NCI-H226 (cell line): ENCODE results near the gene FRAS1.
A peak's percentile ranks its signal among the peaks of the same experiment; 100 is the strongest.

Experiments
- DNase-seq: peaks from one replicate; pipeline ENCODE4 v3.0.0-alpha.2; 2015

FRAS1 gene

GRCh38 chr4:78557841-78558240 is 500.7 kb downstream of the FRAS1 start:
- DNase-seq: no peak

- DNase-seq: no peak
Measured at GRCh38 chr4:78558410-78558809, 501.3 kb downstream of the FRAS1 start.

GRCh38 chr4:78560296-78560963 is 503.3 kb downstream of the FRAS1 start:
- peak; percentile 94 for DNase-seq

- no peak for DNase-seq
Measured at GRCh38 chr4:78561677-78562076, 504.6 kb downstream of the FRAS1 start.

GRCh38 chr4:78562687-78563086 is 505.6 kb downstream of the FRAS1 start:
- peak; percentile 63 for DNase-seq

- peak; percentile 73 for DNase-seq
Measured at GRCh38 chr4:78565971-78566372, 508.8 kb downstream of the FRAS1 start.

GRCh38 chr4:78566834-78567499 is 509.8 kb downstream of the FRAS1 start:
- peak; percentile 80 for DNase-seq

GRCh38 chr4:78567500-78568060 is 510.5 kb downstream of the FRAS1 start:
- DNase-seq: no peak

- DNase-seq: no peak
Measured at GRCh38 chr4:78568640-78569305, 511.6 kb downstream of the FRAS1 start.

GRCh38 chr4:78569306-78569821 is 512.2 kb downstream of the FRAS1 start:
- DNase-seq: peak; percentile 80

- DNase-seq: no peak
Measured at GRCh38 chr4:78570117-78570516, 513.0 kb downstream of the FRAS1 start.

GRCh38 chr4:78571804-78572203 is 514.7 kb downstream of the FRAS1 start:
- DNase-seq: no peak

- no peak for DNase-seq
Measured at GRCh38 chr4:78578674-78579425, 521.7 kb downstream of the FRAS1 start.

GRCh38 chr4:78581618-78582017 is 524.5 kb downstream of the FRAS1 start:
- DNase-seq: no peak

GRCh38 chr4:78584863-78585547 is 527.9 kb downstream of the FRAS1 start:
- DNase-seq: peak; percentile 40

GRCh38 chr4:78585633-78586032 is 528.5 kb downstream of the FRAS1 start:
- DNase-seq: no peak

GRCh38 chr4:78588894-78589545 is 531.9 kb downstream of the FRAS1 start:
- no peak for DNase-seq

- DNase-seq: no peak
Measured at GRCh38 chr4:78591404-78591803, 534.3 kb downstream of the FRAS1 start.

- DNase-seq: no peak
Measured at GRCh38 chr4:78592088-78592783, 535.1 kb downstream of the FRAS1 start.
